ENCODE measurements around the gene RNF31. TPM values are rescaled to one million over a fixed set of nuclear protein-coding genes. Genes with fewer than 3 reads are reported as not detected.

The RNF31 gene
- total RNA-seq, 4 donors from 2014 or later, result 26.8 to 35.6 (median 32.4) TPM

DNA sequence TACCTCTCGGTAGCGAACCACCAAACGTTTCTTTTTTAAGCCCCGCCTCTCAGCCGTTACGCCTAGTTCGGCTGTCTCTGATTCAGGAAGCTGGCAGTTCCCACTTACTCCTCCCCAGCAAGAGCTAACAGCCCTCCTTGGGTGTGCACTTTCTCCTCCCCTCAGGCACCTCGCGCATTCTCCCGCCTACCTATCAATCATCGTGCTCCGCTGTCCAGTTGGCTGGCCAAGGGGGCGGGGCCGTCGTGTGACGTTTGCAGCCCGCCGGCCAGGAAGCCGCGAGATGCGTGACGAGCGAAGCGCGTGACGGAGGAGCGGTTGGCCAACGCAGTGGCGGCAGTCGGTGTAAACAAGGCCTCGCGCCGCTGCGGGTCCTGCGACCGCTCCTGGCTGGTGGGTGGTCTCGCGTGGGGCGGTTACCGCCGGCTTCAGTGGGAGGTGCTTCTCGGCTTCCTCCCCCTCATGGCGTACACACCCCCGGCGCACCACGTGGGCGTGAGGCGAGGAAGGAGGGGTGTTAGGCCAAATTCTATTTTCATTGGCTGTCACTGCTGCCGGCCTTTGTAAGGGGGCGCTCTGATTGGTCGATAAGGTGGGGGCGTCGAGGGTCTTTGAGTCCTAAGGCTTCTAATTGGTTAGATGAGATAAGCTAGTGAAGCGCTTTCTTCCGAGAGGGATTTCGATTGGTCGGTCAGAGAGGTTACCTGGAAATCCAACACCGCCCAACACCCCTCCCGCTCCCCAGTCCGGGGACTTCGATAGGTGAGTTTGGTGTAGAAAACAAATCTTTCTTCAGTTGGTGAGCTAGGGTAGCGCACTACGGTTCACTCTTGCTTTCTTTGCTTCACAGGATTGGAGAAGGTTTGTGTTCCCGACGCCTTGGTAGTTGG is 32.5 kb upstream of the RNF31 start, which contains the start of the genes DCAF11 and NRL:
Gene DCAF11 (plus strand): TSS at position 246 of the 890 bp plus-strand sequence. CDS start 818 bp downstream, outside the sequence.
Gene NRL (minus strand): TSS at position 418 of the 890 bp plus-strand sequence. CDS start 32,101 bp downstream, outside the sequence.
- DNase-seq, result peak; percentile 95
- TF ChIP-seq, protein P1, sequence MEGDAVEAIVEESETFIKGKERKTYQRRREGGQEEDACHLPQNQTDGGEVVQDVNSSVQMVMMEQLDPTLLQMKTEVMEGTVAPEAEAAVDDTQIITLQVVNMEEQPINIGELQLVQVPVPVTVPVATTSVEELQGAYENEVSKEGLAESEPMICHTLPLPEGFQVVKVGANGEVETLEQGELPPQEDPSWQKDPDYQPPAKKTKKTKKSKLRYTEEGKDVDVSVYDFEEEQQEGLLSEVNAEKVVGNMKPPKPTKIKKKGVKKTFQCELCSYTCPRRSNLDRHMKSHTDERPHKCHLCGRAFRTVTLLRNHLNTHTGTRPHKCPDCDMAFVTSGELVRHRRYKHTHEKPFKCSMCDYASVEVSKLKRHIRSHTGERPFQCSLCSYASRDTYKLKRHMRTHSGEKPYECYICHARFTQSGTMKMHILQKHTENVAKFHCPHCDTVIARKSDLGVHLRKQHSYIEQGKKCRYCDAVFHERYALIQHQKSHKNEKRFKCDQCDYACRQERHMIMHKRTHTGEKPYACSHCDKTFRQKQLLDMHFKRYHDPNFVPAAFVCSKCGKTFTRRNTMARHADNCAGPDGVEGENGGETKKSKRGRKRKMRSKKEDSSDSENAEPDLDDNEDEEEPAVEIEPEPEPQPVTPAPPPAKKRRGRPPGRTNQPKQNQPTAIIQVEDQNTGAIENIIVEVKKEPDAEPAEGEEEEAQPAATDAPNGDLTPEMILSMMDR (IDR thresholded peaks at IDR 0.05), result peak in 1 of 6 experiments; percentile 4
- peak in 2 of 4 donors; percentile 31 to 59 for TF ChIP-seq POLR2A (IDR thresholded peaks at IDR 0.05)
- Histone ChIP-seq H3K4me3 (peak within 1 kb of the TSS; percentile 46 to 84 (median 68)), H3K36me3 (peaks cover 9 to 33% (median 15%) of the 10 kb centered on the region in 3 donors), H3K9me3 (no peaks in the 10 kb centered on the region), H3K27ac (peak within 1 kb of the TSS; percentile 96 to 99 (median 99)), H3K4me1 (peaks cover 12 to 28% (median 17%) of the 10 kb centered on the region in 3 donors), H3K27me3 (no peaks in the 10 kb centered on the region)
- intact Hi-C loops (cut with DNase I), result no loop called here
- 0 to 1% methylated on average over 30 to 55 of the region's 65 CpGs for WGBS, 2 donors

DNA sequence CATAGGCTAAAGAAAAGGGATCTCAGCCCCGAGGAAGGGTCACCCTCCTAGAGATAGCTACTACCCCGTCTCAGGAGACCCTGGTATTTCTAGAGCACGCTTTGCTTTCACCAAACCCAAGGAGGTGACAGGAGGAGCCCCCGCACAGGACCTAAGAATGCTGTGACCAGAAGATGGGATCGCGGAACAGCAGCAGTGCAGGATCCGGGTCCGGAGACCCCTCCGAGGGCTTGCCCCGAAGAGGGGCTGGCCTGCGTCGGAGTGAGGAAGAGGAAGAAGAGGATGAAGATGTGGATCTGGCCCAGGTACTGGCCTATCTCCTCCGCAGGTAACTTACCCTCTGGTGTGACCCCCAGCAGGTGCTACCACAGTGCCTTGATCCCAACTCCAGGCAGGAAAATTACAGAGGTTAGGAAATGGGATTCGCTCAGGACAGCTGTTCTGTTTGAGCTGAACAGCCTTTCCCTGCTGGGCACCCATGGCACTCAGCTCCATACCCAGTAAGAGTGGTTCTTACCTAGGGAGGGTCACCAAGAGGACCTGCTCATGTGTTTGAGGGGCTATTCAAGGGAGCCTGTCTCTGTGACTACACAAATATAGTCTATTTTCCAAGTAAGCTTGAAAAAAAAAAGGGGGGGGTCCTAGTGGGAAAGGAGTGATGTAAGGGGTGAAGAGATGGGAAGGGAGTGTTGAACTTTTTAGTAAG is 31.7 kb upstream of the RNF31 start:
- intact Hi-C loops (cut with DNase I), result no loop called here
- no peak for TF ChIP-seq POLR2A (IDR thresholded peaks at IDR 0.05)
- TF ChIP-seq, protein P1 (IDR thresholded peaks at IDR 0.05), result no peak
- DNase-seq, result no peak
- Histone ChIP-seq H3K36me3 (peaks cover 11 to 41% (median 21%) of the 10 kb centered on the region in 3 donors), H3K4me3 (peak overlapping the region; percentile 46 to 84 (median 68)), H3K27ac (peak overlapping the region; percentile 96 to 99 (median 99)), H3K9me3 (no peaks in the 10 kb centered on the region), H3K4me1 (peaks cover 12 to 28% (median 17%) of the 10 kb centered on the region in 3 donors), H3K27me3 (no peaks in the 10 kb centered on the region)
- WGBS, 2 donors, result 0 to 4% methylated on average over 11 to 12 of the region's 14 CpGs

DNA sequence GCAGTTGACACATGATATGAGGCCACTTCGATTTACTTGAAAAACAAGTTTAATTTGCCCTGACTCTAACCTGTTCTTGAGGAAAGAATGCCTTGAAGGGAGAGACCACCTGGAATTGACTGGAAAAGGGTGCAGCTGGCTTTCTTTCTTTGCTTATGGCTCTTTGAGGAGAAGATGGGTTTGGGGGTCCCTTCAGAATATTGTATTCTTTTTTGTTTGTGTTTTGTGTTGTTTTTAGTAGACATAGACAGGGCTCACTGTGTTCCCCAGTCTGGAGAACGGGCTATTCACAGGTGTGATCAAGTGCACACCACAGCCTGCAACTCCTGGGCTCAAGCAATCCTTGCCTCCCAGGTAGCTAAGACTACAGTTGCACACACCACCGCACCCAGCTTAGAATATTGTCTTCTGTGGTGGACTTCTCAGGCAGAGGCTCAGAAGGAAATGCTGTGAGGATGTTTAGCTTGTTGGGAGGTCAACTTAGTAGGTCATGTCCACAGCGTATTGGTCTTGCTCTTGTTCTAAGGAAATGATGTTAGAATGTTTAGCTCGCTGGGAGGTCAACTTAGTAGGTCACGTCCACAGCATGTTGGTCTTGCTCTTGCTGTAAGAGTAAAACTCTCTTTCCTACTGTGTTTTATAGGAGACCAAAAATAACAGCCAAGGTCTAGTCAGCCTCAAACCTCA is 31.0 kb upstream of the RNF31 start:
- intact Hi-C loops (cut with DNase I), result no loop called here
- Histone ChIP-seq H3K4me3 (peak overlapping the region; percentile 46 to 84 (median 68)), H3K27ac (peak overlapping the region in 3 of 4 donors; percentile 96 to 99 (median 99)), H3K4me1 (peaks cover 12 to 28% (median 17%) of the 10 kb centered on the region in 3 donors), H3K27me3 (no peaks in the 10 kb centered on the region), H3K9me3 (no peaks in the 10 kb centered on the region), H3K36me3 (peaks cover 11 to 48% (median 28%) of the 10 kb centered on the region in 3 donors)
- no peak for TF ChIP-seq POLR2A (IDR thresholded peaks at IDR 0.05)
- TF ChIP-seq, protein P1 (IDR thresholded peaks at IDR 0.05), result no peak
- WGBS, 2 donors, result 73 to 79% methylated on average over 5 to 6 of the region's 6 CpGs
- DNase-seq, result no peak

DNA sequence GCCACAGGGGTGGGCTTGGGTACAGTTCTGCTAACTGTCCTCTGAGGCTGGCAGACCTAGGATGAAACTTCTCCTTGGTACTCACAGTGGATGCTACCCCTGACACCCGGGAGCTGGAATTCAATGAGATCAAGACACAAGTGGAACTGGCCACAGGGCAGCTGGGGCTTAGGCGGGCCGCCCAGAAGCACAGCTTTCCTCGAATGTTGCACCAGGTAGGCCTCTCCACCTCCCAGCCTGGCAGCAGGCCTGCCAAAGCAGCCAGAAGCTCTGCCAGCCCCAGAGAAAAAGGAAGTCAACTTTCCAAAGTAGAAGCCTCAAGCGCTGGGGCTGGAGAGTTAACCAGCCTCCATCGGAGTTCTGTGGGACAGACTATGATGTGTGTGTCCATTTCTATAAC is 30.1 kb upstream of the RNF31 start:
- no peak for DNase-seq
- Histone ChIP-seq H3K27me3 (no peaks in the 10 kb centered on the region), H3K4me1 (peaks cover 12 to 28% (median 17%) of the 10 kb centered on the region in 3 donors), H3K4me3 (no peak overlapping the region), H3K27ac (no peak overlapping the region), H3K36me3 (peaks cover 11 to 57% (median 35%) of the 10 kb centered on the region in 3 donors), H3K9me3 (no peaks in the 10 kb centered on the region)
- intact Hi-C loops (cut with DNase I), result no loop called here
- 86 to 90% methylated on average over 2 to 4 of the region's 6 CpGs for WGBS, 2 donors
- TF ChIP-seq, protein P1 (IDR thresholded peaks at IDR 0.05), result no peak
- no peak for TF ChIP-seq POLR2A (IDR thresholded peaks at IDR 0.05)

All from esophagus squamous epithelium (tissue), 5 donors.